HG02588 (cell line): ENCODE results near the gene RANBP3.
"Not testable (repeated sequence)": the region's sequence is repeated elsewhere in the genome, so short reads cannot be mapped to it uniquely, and the experiment has no call there.

ENCODE experiments used
- ATAC-seq: cut with Tn5 transposase; IDR thresholded peaks from one replicate; pipeline ENCODE4 v1.9.1; 2021; ENCODE audit warnings: mild to moderate bottlenecking, moderate library complexity; ENCODE audit not compliant: unreplicated experiment

RANBP3 gene

DNA sequence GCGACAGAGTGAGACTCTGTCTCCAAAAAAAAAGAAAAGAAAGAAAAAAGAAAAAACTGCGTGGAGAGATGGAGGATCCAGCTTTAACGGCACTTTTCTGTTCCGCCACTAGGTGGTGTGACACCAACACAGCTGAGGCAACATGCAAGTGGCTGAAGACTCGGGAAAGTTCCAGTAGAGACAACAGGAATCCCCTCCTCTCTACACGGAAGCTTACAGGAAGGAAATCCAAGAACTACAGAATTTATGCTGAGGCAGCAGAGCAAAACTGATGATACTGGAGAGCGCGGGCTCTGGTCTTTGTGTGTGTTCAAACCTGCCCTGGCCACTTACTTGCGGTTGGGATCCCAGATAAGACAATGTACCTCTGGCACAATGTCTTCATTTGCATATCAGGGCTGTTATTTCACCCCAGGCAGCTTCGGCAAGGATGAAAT lies 9.9 kb downstream of the RANBP3 start:
- ATAC-seq, result no peak

DNA sequence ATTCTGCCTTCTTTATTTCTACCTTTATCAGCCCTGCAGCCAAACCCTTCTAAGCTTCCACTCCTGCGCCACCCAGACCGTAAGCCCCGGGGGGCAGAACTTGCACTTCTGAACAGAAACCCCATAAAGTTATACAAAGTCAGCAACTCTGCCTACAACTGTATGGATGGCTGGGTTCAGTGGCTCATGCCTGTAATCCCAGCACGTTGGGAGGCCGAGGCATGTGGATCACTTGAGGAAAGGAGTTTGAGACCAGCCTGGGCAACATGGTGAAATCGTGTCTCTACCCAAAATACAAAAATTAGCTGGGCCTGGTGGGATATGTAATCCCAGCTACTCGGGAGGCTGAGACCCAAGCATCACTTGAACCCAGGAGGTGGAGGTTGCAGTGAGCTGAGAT lies 10.4 kb downstream of the RANBP3 start:
- ATAC-seq, result no peak

DNA sequence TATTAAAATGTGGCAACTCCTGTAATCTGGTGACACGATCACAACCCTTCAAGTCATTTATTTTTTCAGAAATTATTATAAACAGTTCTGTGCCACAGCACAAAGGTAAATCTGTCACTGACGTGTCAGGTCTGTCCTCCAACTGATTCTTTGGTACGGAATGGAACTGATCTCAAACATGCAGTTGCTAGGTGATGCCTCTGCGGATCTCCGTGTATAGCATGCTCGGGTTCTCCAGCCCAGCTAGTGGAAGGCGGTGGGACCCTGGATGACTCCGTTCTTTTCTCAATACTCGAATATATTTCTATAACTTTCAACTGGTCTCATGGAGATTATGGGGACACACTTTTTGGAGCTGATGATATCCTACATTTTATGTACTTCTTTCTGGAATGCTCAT lies 11.0 kb downstream of the RANBP3 start:
- no peak for ATAC-seq

DNA sequence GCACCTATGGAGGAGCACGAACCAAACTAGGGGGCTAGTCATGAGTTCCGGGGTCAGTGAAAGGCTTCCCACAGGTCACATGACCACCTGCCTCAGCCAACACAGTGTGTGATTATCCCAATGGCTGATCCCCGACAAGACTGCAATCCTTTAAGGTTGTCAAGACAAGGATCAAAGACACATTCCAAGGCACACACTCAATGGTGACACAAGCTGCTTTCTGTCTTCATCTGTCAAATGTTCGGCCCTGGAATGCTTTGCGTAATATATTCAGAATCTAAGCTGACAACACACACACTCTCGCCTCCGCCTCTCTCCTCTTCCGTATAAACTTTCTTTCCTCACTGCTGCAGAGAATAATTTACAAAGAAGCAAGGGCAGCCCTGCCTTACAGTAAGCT lies 11.7 kb downstream of the RANBP3 start:
- ATAC-seq, result no peak

DNA sequence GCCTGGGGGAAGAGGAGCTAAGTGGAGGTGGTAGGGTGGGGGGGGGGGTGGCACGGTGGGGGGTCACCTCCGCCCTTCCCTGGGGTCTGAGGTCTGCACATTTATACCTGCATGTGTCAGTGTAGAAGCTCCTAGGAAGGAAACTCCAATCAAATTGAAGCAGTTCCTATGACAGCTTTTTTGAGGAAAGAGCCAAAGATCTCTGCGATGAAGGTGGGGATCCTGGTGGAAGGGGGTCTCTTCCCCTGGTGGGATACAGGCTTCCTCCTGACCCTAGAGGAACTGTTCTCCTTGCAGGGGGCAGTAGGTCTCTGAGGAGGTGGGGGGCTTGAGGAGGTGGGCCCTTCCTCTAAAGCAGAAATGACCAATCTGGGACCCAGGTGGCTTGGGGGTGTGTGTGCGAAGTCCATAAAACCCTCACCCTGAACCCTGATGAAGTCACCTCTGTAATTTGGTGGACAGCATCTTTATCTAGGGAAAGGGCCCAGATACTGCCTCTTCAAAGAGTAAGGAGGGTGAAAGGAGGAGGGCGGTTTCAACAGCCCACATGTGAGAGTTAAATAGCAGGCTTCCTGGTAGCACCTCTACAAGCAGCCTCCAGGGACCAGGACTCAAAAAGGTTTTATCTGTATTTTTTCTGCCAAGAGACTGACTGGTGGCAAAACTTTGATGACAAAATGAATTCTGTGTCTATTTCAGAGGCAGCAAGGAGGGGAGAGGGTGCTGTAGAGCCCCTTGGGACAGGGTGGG lies 12.9 kb downstream of the RANBP3 start:
- ATAC-seq, result no peak

DNA sequence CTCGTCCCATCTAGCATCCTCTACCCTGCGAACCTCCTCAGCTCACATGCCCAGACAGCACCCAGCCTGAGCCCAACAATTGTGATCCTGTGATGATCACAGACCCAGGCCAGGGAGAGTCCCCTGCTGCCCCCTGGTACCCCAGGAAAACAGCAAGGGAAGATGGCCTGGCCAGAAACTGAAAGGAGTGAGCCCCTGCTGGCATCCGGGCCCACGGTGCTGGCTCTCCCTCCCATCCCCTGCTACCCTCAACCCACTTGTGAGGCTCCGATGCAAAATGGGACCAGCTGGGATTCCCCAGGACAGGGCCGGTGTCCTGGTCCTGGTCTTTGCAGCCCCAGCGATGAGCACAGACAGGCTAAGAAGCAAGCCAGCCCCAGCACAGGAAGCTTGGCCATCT lies 14.1 kb downstream of the RANBP3 start:
- ATAC-seq, result no peak

DNA sequence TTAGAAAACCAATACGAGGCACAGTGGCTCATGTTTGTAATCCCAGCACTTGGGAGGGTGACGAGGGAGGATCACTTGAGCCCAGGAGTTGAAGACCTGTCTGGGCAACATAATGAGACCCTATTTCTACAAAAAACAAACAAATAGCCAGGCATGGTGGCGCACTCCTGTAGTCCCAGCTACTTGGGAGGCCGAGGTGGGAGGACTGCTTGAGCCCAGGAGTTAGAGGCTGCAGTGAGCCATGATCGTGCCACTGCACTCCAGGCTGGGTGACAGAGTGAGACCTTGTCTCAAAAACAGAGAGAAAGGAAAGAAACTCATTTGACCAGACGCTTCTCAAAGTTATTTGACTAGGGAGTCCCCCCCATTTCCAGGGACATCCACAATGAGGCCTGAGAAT lies 14.7 kb downstream of the RANBP3 start:
- ATAC-seq, result not testable (repeated sequence)

DNA sequence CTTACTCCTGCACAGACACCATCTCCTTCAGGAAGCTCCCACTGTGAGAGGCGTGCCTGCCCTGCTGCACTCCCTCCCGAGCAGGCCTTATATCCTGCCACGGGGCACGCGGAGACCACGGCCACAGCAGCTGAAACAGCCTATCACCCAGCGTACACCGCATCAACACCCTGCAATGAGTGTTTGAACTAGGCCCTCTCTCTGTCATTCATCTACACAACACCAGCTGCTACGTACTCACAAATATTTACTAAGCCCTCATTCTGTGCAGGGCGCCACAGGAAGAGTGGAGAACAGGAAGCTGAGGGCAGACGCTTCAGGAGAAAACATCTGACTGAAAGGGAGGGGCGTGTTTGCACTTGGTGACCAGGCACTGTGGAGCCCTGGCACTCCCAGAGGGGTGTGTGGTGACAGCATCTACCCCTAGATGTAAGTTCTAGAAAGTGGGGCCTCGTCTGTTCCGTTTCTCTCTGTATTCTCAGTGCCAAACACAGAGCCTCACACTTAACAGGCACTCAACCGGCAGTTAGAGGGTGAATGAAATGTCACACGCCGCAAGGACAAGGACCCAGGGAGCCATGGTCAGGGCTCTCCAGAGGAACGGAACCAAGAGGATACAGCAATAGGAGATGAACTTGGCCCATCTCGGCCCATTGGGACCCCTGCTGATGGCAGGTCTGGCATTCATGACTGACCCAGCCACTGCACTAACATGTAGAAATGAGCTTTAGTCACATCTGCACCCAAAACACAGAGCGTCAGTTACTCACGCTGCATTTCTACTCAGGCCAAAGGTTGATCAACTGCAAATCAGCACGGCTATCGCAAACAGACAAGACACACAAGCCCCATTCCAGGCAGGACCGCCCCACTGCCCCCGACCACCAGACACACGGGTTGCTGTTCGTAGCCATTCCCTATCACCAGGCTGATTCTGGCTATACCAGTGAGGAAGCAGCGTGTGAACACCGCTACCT lies 15.7 kb downstream of the RANBP3 start:
- ATAC-seq, result no peak

DNA sequence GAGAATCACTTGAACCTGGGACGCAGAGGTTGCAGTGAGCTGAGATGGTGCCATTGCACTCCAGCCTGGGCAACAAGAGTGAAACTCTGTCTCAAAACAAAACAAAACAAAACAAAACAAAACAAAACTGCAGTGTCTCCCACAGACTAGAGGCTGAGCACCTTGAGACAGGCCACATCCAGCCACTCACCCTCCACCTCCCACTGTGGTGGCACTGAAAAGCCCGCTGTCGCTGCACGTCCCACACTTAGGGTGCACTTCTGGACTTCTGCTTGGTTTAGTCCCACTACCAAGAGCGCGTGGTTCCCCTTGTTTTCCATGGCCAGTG lies 16.3 kb downstream of the RANBP3 start:
- not testable (repeated sequence) for ATAC-seq

DNA sequence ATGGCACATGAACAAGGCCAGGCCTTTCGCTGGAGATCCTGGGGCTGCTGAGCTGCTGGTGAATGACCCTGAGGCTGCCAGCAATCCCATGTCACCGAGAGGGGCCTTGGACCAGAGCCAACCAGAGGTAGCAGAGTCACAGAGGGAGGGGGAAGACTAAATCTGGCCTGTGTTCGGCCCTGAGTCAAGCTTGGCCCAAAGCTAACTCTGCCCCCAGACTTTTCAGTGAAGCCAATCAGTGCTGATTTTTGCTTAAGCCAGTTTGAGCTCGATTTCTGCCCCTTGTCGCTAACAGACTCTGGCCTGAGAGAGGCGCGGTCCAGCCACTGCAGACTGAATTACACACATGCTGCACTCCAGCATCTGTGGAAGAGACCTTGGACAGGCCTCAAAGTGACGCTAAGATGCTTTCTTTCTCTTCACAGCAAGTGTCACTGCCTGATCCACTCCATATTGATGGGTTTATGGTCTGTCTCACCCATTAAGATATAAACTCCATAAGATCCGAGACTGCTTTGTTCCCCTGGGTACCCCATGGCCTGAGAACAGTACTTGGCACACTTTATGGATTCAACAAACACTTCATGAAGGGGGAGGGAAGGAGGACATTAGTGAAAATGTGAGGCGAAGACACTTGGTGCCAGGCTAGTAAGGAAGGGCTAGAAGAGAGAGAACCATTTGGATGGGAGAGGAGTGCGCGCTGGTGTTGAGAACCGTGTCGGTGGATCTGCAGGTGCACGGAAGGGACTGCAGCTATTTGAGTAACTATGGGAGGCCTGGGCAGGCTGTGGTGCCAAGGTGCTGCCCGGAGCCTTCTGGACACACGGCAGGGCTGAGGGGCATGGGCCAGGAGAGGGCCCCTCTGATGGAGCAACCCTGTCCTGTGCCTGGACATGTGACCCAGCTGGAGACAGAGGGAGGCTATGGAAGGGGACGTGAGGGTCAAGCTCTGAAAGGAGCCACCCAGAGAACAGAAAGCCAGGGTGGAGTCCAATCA lies 17.6 kb downstream of the RANBP3 start:
- ATAC-seq, result no peak

DNA sequence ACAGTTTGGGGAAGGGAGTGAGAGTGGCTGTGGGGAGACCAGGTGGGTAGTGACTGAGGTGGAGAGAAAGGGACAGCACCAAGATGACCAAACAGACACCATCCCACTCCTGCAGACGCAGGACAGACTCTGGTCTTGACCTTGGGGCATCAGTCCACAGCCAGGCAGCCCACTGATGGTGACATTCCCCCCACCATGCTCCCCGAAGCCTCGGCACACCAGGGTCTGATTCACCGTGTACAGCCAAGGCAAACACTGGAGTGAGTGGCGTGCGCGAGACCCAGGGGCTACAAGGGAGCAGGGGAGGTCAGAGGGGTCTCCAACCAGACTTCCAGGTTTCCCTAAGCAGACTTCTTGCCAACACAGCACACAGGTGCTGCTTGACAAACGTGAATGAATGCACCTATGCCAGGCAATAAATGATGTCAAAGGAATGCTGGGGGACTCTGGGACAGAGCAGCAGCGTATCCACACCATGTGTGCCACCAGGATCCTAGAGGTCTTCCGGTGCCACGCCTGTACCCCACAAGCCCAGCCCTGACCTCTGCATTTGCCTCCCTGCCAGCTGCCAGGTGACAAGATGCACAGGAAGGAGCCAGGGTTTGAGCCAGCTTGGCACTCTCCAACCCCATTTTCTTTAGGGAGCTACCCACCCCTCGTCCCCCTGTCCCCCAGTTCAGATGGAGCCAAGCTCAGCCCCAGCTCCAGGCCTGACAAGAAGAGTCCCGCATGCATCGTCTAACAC lies 18.5 kb downstream of the RANBP3 start:
- ATAC-seq, result no peak

DNA sequence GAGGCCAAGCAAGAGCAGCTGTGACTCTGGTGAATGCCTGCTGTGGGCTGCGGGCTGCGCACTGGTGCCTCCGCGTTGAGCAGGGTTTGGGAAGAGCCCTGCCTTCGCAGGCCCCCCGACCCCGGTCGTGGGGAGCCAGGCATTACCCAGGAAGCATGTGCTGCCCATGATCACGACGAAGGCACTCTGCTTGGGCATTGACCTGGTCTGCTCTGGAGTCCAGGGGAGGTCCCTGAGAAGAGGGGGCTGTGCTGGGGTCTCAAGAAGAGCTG lies 19.2 kb downstream of the RANBP3 start:
- no peak for ATAC-seq

DNA sequence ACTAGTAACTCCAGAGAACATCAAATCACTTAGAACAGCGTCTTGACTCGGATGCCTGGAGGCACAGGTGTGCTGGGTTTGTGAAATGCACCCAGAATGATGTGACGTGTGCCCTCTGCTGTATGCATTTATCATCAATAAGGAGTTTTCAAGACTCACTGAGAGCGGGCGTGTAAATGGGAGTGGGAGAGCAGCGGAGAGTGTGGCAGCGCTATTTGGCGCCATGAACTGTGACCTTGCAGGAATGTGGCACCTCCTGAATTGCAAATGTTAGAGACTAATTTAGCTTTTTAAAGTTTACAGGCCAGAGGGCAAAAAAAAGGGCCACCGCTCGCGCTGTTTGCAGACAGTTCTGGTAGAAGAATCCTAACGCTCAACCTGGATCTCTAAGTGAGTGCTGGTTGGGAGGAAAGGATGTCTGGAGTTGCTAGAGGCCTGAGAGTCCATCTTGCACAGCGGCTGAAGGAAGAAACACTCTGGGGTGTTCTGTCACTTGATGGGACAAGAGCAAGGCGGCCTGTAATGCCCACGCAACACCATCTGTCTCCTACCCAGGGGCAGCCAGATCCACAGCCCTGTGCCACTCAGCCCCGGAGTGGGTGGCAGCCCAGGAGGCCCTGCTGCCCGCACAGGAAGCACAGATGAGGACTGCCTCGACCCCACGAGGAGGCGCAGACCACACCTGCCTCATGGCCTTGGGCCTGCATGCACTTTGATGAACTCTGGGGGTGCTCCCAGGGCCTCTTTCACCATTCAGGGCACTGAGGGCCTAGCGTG lies 19.7 kb downstream of the RANBP3 start:
- no peak for ATAC-seq

DNA sequence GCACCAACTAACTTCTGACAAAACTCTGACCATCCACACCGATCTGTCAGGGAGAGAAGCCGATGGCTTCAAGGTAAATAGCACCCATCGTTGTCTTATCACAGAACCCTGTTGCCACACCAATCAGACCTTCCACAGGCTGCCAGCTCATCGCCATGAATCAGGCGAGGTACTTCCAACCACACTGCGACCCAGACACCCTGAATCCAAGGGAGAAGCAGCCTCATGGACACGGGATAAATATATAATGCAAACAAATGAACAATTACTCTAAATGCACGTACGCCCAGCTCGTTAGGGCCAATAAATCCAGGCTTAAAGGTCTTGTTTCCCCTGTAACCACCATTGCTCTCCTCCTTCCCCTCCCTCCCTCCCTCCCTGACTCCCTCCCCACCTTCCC lies 20.8 kb downstream of the RANBP3 start:
- ATAC-seq, result no peak

DNA sequence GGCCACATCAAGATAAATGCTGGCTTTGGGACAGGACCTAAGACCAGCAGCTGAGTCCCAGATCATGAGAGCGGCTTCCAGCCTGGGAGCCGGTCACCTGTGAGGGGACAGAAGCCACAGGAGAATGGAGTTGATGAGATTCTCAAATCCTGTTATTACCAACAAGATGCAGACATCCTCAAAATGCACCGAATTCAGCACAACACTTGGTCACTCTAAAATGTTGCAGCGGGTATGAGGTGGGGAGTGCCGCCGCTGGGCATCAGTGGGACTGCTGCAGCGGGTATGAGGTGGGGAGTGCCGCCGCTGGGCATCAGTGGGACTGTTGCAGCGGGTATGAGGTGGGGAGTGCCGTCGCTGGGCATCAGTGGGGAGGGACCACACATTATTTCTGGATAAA lies 21.2 kb downstream of the RANBP3 start:
- no peak for ATAC-seq

DNA sequence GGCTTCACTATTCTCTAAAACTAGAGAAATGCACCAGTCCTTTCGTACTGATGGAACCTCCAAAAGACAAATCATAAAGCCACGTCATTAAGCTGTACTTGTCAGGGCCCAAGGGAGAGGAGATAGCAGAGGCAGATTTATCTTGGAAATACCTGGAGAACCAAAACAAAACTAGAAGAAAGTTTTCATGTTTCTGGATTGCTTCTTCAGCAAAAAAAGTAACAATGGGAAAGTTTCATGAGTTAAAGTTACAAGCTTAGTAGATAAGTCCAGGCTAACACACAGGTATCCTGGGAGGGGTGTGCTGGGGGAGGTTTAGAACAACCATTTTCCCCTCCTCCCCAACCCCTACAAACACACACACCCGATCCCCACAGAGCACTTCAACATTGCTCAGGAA lies 21.6 kb downstream of the RANBP3 start:
- ATAC-seq, result no peak

DNA sequence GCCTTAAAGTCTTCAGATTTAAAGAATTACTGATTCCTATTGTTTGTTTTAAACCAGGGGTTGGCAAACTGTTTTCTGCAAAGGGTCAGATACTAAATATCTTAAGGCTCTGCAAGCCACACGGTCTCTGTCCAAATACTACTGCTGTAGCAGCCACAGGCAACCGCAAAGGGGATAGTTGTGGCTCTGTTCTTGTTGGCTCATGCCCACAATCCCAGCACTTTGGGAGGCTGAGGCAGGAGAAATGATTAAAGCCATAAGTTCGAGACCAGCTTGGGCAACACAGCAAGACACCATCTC lies 22.4 kb downstream of the RANBP3 start:
- no peak for ATAC-seq

DNA sequence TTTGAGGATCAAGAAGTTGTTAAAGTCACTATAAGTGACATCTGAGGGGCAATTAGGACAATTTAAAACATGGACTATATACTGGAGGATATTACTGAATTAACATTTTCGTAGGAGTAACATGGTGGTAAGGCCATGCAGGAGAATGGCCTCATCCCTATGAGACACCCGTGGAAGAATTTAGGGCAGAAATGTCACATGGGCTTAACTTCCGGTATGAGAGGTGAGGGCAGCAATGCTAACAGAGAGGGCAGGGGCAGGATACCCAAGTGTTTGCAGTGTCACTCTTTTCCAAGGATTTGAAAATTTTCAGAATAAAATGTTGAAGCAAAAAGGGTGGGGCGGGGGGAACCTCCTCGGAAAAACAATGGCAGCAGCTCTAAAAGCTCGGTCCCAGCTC lies 23.6 kb downstream of the RANBP3 start:
- ATAC-seq, result no peak

DNA sequence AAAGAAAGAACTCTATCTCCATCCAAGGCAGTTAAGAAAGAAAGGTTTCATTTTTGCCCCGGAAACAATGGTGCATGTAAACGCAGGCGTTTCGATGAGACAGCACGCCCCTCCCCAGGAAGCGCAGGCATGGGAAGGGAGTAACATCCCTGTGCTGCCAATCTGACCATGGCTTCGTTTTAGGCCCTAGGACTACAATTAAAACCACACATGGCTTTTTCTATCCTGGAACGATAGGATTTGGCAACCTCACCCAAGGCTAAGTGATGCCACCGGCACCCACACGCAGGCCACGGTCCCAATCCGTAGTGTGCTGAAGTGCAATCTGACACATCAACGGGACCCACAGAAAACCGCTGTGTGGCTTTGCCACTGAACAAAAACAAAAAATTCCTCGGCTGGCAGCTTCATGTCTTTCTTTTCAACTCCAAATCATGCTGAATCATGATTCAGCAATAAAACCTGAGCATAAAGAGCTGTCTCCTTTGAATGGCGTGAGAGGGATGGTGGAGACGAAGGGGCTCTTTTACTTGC lies 24.2 kb downstream of the RANBP3 start:
- ATAC-seq, result no peak
